GM12878 (cell line): ENCODE data around the gene ZNF668. TPM values are rescaled to one million over a fixed set of nuclear protein-coding genes. Genes with fewer than 3 reads are reported as not detected.

Experiments used
- ATAC-seq: fragments of 200-7000 bp; cut with Tn5 transposase; 3 replicates; pipeline ENCODE4 v1.9.1; 2020; ENCODE audit warnings: mild to moderate bottlenecking, moderate library complexity
- BruUV-seq: library from RNA; stranded (reverse); fragments of 400-500 nt; replicated peaks from 2 replicates; lab custom pipeline; 2021; lab: Mats Ljungman, UMichigan
- CTCF ChIA-PET: fragments of 300-600 bp; sonication (Branson Sonifier 250); formaldehyde crosslinking; extraction: SDS; loops from one replicate; lab custom pipeline; 2021; ENCODE audit warnings: inconsistent platforms; lab: Yijun Ruan, JAX
- POLR2A ChIA-PET: fragments of 350-600 bp; formaldehyde crosslinking; extraction: SDS; loops from one replicate; lab custom pipeline; 2021; ENCODE audit warnings: inconsistent platforms; lab: Charles Lee
- RAD21 ChIA-PET: fragments of 300-600 bp; sonication (Branson Sonifier 250); formaldehyde crosslinking; loops from one replicate; lab custom pipeline; 2023; ENCODE audit warnings: antibody characterized with exemption; ENCODE audit not compliant: unreplicated experiment; lab: Charles Lee
- SMC1A ChIA-PET: fragments of 300-600 bp; sonication (Branson Sonifier 250); formaldehyde crosslinking; loops from one replicate; lab custom pipeline; 2023; ENCODE audit not compliant: unreplicated experiment, uncharacterized antibody; lab: Charles Lee
- DNase-seq: peaks from one replicate; pipeline ENCODE4 v3.0.0-alpha.2; 2011; ENCODE audit warnings: low read depth, low spot score
- FAIRE-seq: peaks from 3 replicates; lab custom pipeline; 2011; peaks lifted over from hg19 to GRCh38; lab: Jason Lieb, UNC
- H2AFZ ChIP-seq: 2 replicates; pipeline ENCODE4 v1.6.0; 2011; ENCODE audit warnings: low read depth, low read length, control low read depth; ENCODE audit not compliant: control insufficient read depth
- H3K27ac ChIP-seq: 2 replicates; pipeline ENCODE4 v1.5.1; 2011; ENCODE audit warnings: control low read depth; ENCODE audit not compliant: control insufficient read depth, insufficient read depth
- H3K27me3 ChIP-seq, 2 experiments: replicated peaks in 1 of 2; 2 replicates each; pipeline versions ENCODE4 v1.6.0 to v1.6.1; 2011; ENCODE audit warnings: low read length in 1 of 2; ENCODE audit not compliant: control insufficient read depth in 2 of 2, insufficient read depth in 2 of 2
- H3K36me3 ChIP-seq, 2 experiments: 2 replicates each; pipeline ENCODE4 v1.5.1; 2011; ENCODE audit warnings: low read length in 1 of 2; ENCODE audit not compliant: control insufficient read depth in 2 of 2, insufficient read depth in 2 of 2
- H3K4me1 ChIP-seq: 2 replicates; pipeline ENCODE4 v1.6.1; 2011; ENCODE audit warnings: mild to moderate bottlenecking, low read length, moderate library complexity, mixed read lengths; ENCODE audit not compliant: control insufficient read depth, insufficient read depth
- H3K4me2 ChIP-seq: 2 replicates; pipeline ENCODE4 v1.6.0; 2011; ENCODE audit warnings: control low read depth; ENCODE audit not compliant: control insufficient read depth, insufficient read depth
- H3K4me3 ChIP-seq: fragments of 200-600 bp; sonication (generic); 2 replicates; pipeline ENCODE4 v1.5.1; 2016
- H3K79me2 ChIP-seq: 2 replicates; pipeline ENCODE4 v1.6.0; 2011; ENCODE audit warnings: low read length; ENCODE audit not compliant: control insufficient read depth, insufficient read depth
- H3K9ac ChIP-seq: 2 replicates; pipeline ENCODE4 v1.8.0; 2011; ENCODE audit warnings: low read length, control low read depth, mixed read lengths; ENCODE audit not compliant: control insufficient read depth, insufficient read depth
- H3K9me3 ChIP-seq: replicated peaks from 3 replicates; pipeline ENCODE4 v1.5.1; 2011; ENCODE audit warnings: mild to moderate bottlenecking, low read length; ENCODE audit not compliant: control insufficient read depth, insufficient read depth
- H4K20me1 ChIP-seq: 2 replicates; pipeline ENCODE4 v1.6.0; 2011; ENCODE audit not compliant: control insufficient read depth, insufficient read depth
- GATAD2B ChIP-seq: fragments of 450-650 bp; conservative IDR thresholded peaks from 2 replicates; pipeline ENCODE4 v1.6.1; 2017; ENCODE audit warnings: low read depth, mild to moderate bottlenecking, moderate library complexity
- HDAC2 ChIP-seq: fragments of 200-600 bp; sonication (generic); IDR thresholded peaks from 2 replicates; pipeline ENCODE4 v1.6.1; 2017
- MYC ChIP-seq: IDR thresholded peaks from 2 replicates; pipeline ENCODE4 v1.6.1; 2011; ENCODE audit warnings: mild to moderate bottlenecking, low read length, moderate library complexity, inconsistent platforms; ENCODE audit not compliant: insufficient read depth, insufficient replicate concordance, insufficient read length, severe bottlenecking
- NFYA ChIP-seq: IDR thresholded peaks from 2 replicates; pipeline ENCODE4 v1.6.1; 2011; ENCODE audit warnings: low read depth, mild to moderate bottlenecking, low read length, improper control_type of control experiment, borderline replicate concordance
- NR2F1 ChIP-seq: fragments of 450-650 bp; conservative IDR thresholded peaks from 2 replicates; pipeline ENCODE4 v1.6.1; 2017; ENCODE audit warnings: mild to moderate bottlenecking
- NRF1 ChIP-seq: conservative IDR thresholded peaks from 2 replicates; pipeline ENCODE4 v1.6.1; 2011; ENCODE audit warnings: mild to moderate bottlenecking, low read depth, low read length, improper control_type of control experiment
- RAD21 ChIP-seq: IDR thresholded peaks from 2 replicates; pipeline ENCODE4 v1.6.1; 2011; ENCODE audit warnings: mild to moderate bottlenecking, low read depth, low read length, moderate library complexity; ENCODE audit not compliant: insufficient read depth
- SUZ12 ChIP-seq: fragments of 200-600 bp; sonication (generic); IDR thresholded peaks from one replicate; pipeline ENCODE4 v1.6.1; 2018; ENCODE audit warnings: antibody characterized with exemption, mild to moderate bottlenecking; ENCODE audit not compliant: unreplicated experiment
- ZZZ3 ChIP-seq: IDR thresholded peaks from 2 replicates; pipeline ENCODE4 v1.6.1; 2011; ENCODE audit warnings: low read depth; ENCODE audit not compliant: control insufficient read depth, insufficient read length
- WGBS: methylation state at CpG from one replicate; pipeline ENCODE4 v1.1.6; 2016; ENCODE audit warnings: low lambda C conversion rate; ENCODE audit not compliant: insufficient replicate concordance, insufficient coverage; ENCODE audit errors: missing lambda C conversion rate; 5-methylcytosine and 5-hydroxymethylcytosine counted together
- in situ Hi-C: fragments of 300-500 bp; cut with MboI; formaldehyde crosslinking; loops from 9 replicates; pipeline ENCODE4 v1.14.3; 2018; ENCODE audit warnings: mixed read lengths
- intact Hi-C: fragments of 100-400 bp; cut with micrococcal nuclease; formaldehyde crosslinking; loops from one replicate; pipeline ENCODE4 v1.14.2; 2022; ENCODE audit not compliant: unreplicated experiment
- polyA plus RNA-seq, 11 experiments: library from polyadenylated mRNA; depleted of rRNA in 4 of 11; unstranded in 6 of 11; stranded (reverse) in 5 of 11; fragments of >200 nt; fragmentation: Nextera tagmentation in 4 of 11; fragmentation: Illumina TruSeq in 1 of 11; extraction: Ambion mirVana in 4 of 11; extraction: Trizol in 1 of 11; gene quantifications; 1 replicate in 1 of 11; 2 replicates in 10 of 11; pipeline versions ENCODE4 v1.2.1 to v1.2.3, GENCODE V29; 2011 to 2016; ENCODE audit warnings: inconsistent platforms in 2 of 11, missing spikeins in 2 of 11, low read depth in 1 of 11
- total RNA-seq, 4 experiments: library from RNA; depleted of rRNA in 3 of 4; stranded (reverse); fragments of >200 nt in 3 of 4; fragmentation: Illumina TruSeq in 1 of 4; extraction: Trizol in 1 of 4; gene quantifications; 2 replicates each; pipeline versions ENCODE4 v1.2.1 to v1.2.3, GENCODE V29; 2013 to 2021
- TF ChIP-seq, protein P1 (sequence below): fragments of 450-650 bp; formaldehyde crosslinking; IDR thresholded peaks from 2 replicates; pipeline ENCODE4 v1.4.0; 2022; ENCODE audit warnings: mild to moderate bottlenecking, moderate library complexity
- TF ChIP-seq, protein P2 (sequence below): IDR thresholded peaks from 2 replicates; pipeline ENCODE4 v1.6.1; 2012; ENCODE audit warnings: low read depth, low read length, improper control_type of control experiment
- TF ChIP-seq, protein P3 (sequence below): fragments of 150-350 bp; IDR thresholded peaks from 2 replicates; pipeline ENCODE4 v1.6.1; 2016; ENCODE audit warnings: low read depth, low read length

The ZNF668 gene
- total and polyA plus RNA-seq, 10 of the 15 experiments (the other 5 are each of a cell fraction or from before 2014, with no cell fraction given), result 0.05 to 20.7 (median 10.0) TPM; not detected in 1

DNA sequence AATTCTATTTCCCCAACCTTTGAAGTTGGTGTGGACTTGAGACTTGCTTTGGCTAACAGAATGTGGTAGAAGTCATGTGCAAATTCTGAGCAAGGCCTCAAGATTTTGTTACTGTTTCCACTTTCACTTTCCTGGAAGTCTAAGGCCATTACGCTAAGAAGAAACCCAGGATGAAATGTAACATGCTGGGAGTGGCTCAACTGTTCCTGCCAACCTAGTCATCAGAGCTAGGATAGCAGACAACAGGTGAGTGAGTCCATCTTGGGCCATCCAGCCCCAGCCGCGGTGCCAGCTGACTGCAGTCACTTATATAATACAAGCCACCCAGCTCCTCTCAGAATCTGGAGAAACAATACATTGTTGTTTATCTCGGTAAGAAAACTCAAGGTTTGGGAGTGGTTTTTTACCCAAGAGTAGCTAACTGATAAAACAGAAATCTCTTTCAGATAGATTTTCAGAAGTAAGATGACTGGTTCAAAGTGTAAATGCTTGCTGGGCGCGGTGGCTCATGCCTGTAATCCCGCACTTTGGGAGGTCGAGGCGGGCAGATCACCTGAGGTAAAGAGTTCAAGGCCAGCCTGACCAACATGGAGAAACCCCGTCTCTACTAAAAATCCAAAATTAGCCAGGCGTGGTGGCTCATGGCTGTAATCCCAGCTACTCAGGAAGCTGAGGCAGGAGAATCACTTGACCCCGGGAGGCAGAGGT is 51.3 kb downstream of the ZNF668 start (continued):
- TF ChIP-seq, protein P1, sequence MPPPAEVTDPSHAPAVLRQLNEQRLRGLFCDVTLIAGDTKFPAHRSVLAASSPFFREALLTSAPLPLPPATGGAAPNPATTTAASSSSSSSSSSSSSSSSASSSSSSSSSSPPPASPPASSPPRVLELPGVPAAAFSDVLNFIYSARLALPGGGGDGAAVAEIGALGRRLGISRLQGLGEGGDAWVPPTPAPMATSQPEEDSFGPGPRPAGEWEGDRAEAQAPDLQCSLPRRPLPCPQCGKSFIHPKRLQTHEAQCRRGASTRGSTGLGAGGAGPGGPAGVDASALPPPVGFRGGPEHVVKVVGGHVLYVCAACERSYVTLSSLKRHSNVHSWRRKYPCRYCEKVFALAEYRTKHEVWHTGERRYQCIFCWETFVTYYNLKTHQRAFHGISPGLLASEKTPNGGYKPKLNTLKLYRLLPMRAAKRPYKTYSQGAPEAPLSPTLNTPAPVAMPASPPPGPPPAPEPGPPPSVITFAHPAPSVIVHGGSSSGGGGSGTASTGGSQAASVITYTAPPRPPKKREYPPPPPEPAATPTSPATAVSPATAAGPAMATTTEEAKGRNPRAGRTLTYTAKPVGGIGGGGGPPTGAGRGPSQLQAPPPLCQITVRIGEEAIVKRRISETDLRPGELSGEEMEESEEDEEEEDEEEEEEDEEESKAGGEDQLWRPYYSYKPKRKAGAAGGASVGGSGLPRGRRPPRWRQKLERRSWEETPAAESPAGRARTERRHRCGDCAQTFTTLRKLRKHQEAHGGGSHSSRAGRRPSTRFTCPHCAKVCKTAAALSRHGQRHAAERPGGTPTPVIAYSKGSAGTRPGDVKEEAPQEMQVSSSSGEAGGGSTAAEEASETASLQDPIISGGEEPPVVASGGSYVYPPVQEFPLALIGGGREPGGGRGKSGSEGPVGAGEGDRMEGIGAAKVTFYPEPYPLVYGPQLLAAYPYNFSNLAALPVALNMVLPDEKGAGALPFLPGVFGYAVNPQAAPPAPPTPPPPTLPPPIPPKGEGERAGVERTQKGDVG (CRISPR knock-in tag), result no peak
- TF ChIP-seq SUZ12 (no peak), NRF1 (no peak), RAD21 (no peak), MYC (no peak)
- TF ChIP-seq, all 136 proteins: peak for 0

DNA sequence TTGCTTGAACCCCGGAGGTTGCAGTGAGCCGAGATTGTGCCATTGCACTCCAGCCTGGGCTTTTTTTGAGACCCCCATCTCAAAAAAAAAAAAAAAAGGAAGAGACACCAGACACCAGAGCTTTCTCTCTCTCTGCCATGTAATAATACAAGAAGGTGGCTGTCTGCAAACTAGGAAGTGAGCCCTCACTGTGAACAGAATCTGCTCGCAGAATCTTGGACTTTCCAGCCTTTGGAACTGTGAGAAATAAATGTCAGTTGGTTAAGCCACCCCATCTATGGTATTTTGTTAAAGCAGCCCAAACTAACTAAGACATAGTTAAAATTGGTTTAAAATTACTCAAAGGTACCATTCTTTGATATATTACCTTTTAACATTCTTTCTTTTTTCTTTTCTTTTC is 53.5 kb downstream of the ZNF668 start:
- in situ Hi-C loops (no loop called here), intact Hi-C loops (no loop called here)
- no peaks in the 10 kb centered on the region for H3K9me3 ChIP-seq
- FAIRE-seq (no peak), DNase-seq (no peak), ATAC-seq (no peak)
- ChIA-PET RAD21 (no interaction called here), POLR2A (interaction anchor here (0.7 kb wide), 1 partner anchor 169 kb away, joined by 4 read pairs; no protein-coding TSS in a partner anchor), SMC1A (no interaction called here), CTCF (no interaction called here)
- H3K36me3 ChIP-seq, result no peaks in the 10 kb centered on the region
- WGBS, result 44% methylated on average over 3 of the region's 3 CpGs
- H3K4me3 ChIP-seq, result no peak overlapping the region
- no peaks in the 10 kb centered on the region for H4K20me1 ChIP-seq
- no peak overlapping the region for H3K27ac ChIP-seq
- H3K79me2 ChIP-seq, result no peaks in the 10 kb centered on the region
- no peak overlapping the region for H3K9ac ChIP-seq
- H3K4me1 ChIP-seq, result no peaks in the 10 kb centered on the region
- H2AFZ ChIP-seq, result no peak overlapping the region
- BruUV-seq, result no TSS peak
- H3K27me3 ChIP-seq, result no peaks in the 10 kb centered on the region
- no peak overlapping the region for H3K4me2 ChIP-seq
- TF ChIP-seq NR2F1 (no peak), NFYA (no peak), HDAC2 (no peak), GATAD2B (no peak), ZZZ3 (no peak)
- TF ChIP-seq, protein P2, sequence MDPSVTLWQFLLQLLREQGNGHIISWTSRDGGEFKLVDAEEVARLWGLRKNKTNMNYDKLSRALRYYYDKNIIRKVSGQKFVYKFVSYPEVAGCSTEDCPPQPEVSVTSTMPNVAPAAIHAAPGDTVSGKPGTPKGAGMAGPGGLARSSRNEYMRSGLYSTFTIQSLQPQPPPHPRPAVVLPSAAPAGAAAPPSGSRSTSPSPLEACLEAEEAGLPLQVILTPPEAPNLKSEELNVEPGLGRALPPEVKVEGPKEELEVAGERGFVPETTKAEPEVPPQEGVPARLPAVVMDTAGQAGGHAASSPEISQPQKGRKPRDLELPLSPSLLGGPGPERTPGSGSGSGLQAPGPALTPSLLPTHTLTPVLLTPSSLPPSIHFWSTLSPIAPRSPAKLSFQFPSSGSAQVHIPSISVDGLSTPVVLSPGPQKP, result no peak
- TF ChIP-seq, protein P3, sequence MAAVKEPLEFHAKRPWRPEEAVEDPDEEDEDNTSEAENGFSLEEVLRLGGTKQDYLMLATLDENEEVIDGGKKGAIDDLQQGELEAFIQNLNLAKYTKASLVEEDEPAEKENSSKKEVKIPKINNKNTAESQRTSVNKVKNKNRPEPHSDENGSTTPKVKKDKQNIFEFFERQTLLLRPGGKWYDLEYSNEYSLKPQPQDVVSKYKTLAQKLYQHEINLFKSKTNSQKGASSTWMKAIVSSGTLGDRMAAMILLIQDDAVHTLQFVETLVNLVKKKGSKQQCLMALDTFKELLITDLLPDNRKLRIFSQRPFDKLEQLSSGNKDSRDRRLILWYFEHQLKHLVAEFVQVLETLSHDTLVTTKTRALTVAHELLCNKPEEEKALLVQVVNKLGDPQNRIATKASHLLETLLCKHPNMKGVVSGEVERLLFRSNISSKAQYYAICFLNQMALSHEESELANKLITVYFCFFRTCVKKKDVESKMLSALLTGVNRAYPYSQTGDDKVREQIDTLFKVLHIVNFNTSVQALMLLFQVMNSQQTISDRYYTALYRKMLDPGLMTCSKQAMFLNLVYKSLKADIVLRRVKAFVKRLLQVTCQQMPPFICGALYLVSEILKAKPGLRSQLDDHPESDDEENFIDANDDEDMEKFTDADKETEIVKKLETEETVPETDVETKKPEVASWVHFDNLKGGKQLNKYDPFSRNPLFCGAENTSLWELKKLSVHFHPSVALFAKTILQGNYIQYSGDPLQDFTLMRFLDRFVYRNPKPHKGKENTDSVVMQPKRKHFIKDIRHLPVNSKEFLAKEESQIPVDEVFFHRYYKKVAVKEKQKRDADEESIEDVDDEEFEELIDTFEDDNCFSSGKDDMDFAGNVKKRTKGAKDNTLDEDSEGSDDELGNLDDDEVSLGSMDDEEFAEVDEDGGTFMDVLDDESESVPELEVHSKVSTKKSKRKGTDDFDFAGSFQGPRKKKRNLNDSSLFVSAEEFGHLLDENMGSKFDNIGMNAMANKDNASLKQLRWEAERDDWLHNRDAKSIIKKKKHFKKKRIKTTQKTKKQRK, result no peak
